IPS-NIHi11 (cell line): ENCODE data around the gene TMCO6.
"Not testable (repeated sequence)": the region's sequence is repeated elsewhere in the genome, so short reads cannot be mapped to it uniquely, and the experiment has no call there.

Source experiments
- DNase-seq: peaks from one replicate; pipeline ENCODE4 v3.0.0; 2012; ENCODE audit warnings: mixed read lengths, low spot score

The TMCO6 gene

DNA sequence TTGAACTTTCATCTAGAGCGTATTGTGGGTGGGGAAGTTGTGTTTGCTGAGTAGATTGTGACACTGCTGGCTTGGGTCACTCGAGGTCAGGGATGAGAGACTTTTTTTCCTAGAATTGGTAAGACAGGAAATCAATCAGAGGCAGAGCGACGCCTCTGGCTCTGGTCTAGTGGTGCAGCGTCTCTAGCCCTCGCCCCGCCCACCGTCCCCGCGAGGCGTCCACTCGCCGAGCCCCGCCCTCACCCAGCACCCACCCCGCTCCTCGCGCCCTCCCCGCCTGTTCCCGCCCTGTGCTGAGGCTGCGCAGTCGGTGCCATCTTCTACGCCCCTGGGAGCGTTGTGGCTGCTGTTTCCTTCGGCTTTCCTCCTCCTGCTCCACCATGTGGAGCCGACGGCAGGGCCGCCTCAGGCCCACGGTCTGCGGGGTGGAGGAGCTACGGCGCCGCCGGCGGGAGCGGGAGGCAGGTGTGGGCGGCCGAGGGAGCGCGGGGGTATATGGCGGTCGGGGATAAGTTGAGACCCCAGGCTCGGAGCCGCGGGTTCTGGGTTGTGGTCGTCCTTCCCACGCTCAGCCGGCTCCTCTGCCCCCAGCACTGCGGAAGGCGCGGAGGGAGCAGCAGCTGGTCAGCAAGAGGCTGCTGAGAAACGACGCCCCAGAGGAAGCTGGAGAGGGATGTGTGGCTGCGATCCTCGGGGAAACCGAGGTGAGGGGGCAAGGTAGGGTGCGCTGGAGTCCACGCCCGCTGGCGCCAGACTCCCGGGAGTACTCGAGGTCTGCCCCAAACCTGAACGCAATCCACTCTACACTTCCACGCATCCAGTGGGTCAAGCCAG lies at the start of gene TMCO6:
TMCO6 (plus strand) TSS at position 304 of the 834 bp plus-strand sequence; CDS start at position 381, 77 bp downstream.
- peak; percentile 99 for DNase-seq

DNA sequence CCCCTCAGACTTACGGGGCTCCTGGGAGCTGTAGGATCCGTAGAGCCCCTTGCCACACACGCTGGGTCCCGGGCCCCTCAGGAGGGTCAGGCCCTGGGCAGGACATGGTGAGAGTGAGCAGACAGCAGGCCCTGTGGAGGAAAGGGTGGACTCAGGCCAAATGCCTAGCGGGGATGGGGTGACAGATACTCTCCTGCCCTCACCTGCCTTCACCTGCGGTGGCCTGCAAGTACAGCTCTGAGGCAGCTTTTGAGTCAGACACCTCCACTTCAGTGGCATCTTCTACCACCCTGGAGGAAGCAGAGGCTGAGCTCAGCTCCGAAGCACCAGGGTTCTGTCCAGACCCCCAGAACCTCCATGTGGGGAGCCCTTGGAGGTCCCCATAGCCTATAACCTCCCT lies 48.4 kb upstream of the TMCO6 start:
- DNase-seq, result no peak

DNA sequence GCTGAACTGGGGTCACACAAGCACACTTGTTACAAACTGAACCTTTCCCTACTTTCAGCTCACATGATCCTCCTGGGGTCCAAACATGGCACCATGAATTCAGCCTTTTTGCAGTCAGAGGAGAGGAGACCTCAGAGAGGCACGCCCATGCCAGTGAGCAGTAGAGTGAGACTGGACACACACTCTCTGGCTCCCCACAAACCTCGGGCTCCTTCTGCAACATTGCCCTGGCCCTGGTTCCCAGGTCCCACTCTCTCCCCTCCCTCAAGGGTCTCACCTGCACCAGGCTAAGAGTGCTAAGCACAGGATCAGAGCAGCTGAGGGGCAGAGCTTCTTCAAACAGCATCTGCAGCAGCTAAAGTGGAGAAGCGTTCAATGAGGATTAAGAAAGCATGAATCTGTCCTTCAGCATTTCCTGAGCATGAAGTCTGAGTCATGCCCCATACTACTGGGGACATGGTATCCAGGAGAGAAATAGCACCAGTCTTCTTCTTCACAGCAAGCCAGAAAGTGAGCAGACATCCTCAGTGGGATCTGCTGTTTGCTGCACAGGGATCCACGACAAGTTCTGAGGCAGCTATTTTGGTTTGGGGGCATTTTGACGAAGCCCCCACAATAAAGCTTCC lies 47.4 kb upstream of the TMCO6 start:
- DNase-seq, result no peak

DNA sequence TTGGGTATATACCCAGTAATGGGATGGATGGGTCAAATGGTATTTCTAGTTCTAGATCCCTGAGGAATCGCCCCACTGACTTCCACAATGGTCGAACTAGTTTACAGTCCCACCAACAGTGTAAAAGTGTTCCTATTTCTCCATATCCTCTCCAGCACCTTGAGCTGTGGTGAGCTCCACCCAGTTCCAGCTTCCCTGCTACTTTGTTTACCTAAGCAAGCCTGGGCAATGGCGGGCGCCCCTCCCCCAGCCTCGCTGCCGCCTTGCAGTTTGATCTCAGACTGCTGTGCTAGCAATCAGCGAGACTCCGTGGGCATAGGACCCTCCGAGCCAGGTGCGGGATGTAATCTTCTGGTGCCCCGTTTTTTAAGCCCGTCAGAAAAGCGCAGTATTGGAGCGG lies 46.2 kb upstream of the TMCO6 start:
- DNase-seq, result not testable (repeated sequence)

DNA sequence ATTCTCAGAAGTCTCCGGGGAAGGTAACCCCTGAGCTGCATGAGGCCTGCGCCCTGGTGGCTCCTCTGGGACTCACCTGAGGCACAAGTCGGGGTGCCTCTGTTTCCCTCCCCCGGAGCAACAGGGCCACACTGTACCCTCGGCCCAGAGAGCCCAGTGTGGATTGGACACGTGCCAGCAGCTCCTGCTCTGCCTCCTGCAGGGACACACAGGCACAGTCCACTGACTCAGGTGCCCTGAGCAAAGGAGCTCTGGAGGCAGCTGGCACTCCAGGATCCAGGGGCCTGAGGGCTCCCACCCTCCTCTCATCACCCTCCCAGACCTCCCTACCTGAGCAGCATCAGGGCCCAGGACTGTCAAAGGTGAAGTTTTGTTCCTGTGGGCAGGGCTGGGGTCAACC lies 45.1 kb upstream of the TMCO6 start:
- DNase-seq, result no peak

DNA sequence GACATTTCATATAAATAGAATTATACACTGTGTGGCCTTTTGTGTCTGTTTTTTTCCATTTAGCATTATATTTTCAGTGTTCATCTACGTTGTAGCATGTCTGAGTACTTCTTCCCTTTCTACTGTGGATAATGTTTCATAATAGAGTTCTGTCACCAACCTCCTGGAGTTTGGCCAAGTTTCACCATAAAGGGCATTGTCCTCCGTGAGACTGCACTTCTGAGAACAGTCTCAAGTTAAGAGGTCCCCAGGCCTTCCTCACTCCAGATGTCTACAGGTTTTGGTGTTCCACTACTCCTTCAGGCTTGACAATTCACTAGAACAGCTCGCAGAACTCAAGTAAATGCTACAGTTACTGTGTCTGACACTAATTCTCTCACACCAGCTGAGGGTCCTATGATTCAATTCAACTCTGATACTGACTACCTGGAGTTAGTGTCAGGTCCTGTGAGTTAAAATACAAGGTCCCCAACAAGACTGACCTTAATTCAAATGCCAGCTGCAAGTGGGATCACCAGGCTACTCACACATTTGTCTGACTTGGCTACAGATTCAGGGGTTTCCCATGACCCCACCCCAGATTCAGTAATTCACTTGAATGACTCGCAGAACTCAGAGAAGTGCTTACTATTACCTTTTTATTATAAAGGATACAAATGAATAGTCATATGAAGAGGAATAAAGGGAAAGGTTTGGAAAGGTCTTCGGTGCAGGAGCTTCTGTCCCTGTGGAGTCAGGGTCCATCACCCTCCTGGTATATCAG lies 43.5 kb upstream of the TMCO6 start:
- no peak for DNase-seq

DNA sequence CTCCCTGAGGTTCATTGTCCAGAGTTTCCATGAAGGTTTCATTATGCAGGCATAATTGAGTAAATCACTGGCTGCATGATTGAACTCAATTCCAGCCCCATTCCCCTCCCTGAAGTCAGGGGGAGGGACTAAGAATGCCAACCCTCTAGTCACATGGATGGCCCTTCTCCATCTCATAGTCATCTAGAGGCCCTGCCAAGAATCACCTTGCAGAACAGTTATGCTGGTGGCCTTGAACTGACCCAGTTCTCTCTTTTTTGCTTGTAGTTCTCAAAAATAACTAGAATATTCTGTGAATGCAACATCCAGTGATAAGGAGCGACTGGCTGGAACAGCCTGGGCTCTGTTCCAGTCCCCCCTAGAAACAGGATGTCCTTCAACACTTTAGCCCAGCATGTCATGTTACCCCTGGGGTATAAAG lies 42.9 kb upstream of the TMCO6 start:
- DNase-seq, result no peak

DNA sequence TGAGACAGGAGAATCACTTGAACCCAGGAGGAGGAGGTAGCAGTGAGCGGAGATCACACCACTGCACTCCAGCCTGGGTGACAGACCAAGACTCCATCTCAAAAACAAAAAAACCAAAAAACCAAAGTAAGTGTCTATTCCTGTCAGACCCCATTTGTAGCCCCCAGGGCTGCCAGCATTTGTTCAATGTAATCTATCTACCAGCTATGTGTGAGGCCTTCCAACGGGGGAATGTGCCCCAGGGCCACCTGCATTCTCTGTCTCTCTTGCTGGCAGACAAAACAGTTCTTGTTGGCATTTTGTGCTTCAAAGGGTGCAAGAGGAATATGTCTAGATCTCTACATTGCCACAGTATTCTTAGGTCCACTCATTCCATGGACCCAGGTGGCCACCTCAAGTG lies 40.4 kb upstream of the TMCO6 start:
- DNase-seq, result no peak

DNA sequence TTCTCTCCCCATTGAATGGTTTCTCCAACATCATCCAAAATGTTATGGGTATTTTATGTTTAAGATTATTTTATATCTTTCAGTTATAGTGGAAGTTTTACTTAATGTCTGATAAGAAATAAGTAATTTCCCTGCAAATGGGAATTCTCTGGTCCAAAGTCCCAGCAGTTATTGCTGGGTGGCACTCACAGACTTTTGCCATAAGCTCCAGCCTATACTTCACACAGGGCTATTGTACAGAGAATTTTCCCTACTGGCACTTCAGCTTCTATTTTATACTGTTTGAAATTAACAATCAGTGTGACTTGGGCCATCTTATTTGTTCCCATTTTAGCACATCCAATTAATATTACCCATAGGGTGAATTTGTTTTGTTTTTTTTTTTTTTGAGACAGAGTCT lies 39.2 kb upstream of the TMCO6 start:
- DNase-seq, result no peak

DNA sequence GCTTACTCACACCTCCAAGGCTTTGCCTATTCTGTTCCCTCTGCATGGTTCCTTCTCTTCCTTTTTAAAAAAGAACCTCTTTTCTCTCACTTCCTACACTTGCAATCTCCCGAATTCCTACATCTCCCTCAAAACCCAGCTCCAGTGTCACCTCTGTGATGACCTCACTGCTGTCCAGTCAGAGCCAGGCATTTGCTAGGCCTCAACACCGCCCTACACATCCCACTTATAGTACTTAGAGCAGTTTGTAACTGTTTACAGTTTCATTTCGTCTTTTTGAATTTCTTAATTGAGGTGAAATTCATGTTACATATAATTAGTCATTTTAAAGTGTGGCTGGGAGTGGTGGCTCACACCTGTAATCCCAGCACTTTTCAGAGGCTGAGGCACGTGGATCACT lies 37.1 kb upstream of the TMCO6 start:
- DNase-seq, result no peak

DNA sequence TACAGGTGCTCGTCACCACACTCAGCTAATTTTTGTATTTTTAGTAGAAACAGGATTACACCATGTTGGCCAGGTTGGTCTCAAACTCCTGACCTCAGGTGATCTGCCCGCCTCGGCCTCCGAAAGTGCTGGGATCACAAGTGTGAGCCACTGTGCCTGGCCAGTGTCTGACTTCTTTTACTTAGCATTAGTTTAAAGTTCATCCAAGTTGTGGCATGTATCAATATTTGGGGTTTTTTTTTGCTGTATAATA lies 35.9 kb upstream of the TMCO6 start:
- not testable (repeated sequence) for DNase-seq

DNA sequence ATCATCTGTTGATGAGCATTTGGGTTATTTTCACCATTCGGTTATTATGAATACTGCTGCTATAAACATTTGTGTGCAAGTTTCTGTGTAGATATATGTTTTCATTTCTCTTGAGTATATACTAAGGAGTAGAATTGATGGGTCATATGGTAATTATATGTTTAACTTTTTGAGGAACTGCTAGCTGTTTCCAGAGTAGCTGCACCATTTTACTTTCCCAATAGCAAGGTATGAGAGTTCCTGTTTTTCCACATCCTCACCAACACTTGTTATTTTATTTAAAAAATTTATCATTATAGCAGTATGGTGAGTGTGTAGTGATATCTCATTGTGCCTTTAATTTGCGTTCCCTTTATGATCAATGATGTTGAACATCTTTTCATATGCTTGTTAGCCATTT lies 35.5 kb upstream of the TMCO6 start:
- DNase-seq, result no peak

DNA sequence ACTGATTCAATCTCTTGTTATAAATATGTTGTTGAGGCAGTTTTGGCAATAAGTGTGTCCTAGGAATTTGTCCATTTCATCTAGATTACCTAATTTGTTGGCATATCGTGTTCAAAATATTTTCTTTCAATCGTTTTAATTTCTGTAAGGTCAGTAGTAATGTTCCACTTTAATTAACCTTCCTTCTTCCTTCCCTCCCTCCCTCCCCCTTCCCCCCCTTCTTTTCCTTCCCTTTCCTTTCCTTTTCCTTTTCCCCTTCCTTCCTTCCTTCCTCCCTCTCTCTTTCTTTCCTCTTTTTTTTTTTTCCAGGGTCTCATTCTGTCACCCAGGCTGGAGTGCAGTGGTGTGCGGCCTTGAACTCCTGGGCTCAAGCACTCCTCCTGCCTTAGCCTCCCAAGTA lies 33.4 kb upstream of the TMCO6 start:
- DNase-seq, result no peak

DNA sequence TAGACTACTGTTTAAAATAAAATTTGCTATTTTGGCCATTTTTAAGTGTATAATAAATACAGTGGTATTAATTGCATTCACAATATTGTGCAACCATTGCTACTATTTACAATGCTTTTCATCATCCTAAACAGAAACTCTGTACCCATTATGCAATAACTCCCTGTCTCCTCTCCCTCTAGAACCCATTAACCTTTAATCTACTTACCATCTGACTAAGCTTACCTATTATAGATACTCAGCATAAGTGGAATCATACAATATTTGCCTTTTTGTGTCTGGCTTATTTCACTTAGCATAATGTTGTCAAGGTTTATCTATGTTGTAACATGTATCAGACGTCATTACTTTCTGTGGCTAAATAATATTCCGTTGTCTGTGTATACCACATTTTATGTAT lies 32.2 kb upstream of the TMCO6 start:
- no peak for DNase-seq

DNA sequence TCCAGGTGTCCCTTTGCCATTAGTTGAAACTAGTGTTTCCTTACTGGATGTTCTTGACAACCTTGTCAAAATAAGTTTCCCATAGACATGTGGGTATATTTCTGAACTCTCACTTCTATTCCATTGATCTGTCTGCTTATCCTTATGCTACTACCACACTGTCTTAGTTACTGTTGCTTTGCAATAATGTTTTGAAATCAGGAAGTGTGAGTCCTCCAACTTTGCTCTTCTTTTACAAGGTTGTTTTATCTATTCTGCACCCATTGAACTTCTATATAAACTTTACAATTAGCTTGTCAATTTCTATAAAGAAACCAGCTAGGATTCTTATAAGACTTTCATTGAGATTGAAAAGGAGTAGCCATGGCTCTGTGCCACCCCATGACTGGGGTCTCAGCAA lies 30.5 kb upstream of the TMCO6 start:
- DNase-seq, result no peak

DNA sequence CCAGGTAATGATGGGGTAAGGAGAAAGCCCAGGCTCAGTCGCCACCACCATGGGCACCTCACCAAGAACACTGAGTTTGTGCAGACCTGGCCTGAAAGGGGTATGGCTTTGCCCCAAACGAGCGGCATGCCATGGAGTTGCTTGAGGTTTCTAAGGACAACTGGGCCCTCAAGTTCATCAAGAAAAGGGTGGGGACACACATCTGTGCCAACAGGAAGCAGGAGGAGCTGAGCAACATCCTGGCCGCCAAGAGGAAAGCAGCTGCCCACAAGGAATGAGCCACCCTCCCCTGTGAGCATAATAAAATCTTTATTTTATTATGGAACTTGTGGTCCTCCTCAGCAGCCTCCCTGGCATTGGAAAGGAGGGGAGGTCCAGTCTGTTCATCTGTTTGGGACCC lies 30.1 kb upstream of the TMCO6 start:
- no peak for DNase-seq

DNA sequence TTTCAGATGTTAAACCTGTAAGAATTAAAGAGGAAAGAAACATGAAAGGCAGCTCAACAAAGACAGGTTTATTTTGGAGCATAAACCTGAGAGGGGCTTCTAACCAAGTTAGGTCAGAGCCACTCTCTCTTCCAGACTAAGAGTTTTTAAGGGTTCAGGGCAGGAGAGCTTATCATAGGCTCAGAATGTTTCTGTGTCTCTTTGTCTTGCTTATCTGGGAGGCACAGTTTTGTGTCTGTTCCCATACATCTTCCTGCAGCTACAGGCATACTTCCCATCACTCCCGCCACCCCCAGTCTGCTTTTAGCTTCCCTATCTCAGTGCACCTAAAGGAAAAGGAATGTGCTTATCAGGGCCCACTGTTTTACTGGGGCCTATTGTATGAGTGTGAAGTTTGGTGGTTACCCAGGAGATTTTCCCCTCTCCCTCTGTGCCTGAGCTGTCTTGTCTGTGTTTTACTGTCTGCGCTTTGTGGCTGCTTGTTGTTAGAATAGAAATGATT lies 28.2 kb upstream of the TMCO6 start:
- DNase-seq, result no peak

DNA sequence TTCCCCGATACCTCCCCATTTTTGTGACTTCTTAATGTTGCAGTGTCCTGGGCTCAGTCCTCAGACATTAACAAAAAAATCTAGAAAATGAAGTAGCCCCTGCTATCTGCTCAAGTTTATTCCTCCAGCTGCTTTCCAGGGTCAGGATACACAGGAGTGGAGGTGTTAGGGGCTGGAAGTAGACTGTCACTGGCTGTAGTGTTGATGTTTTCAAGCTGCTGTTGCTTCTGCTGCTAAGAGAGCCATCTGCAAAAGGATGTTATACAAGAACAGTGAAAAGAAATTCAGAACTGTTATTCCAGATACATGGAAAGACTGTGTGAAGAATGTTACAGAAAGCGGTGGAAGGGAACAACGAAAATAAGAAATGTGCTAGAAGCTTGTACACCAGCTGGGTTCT lies 16.9 kb upstream of the TMCO6 start:
- no peak for DNase-seq

DNA sequence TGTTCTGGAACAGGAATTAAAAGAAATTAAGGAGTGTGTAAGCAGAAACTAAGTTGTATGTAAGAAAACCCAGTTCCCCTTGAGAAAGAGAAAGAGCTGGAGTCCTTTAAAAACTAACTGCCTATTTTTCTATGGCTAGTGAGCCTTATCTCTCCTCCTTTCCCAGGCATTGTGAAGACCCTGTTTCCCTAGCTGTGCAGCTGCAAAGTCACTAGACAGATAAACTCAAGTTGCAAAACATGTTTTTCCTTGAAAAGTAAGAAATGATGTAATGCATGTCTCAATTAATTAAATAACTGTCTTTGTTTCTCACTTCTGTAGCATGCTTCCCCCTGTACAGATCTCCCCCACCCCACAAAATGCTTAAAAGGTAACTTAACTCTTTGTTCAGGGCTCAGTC lies 16.2 kb upstream of the TMCO6 start:
- DNase-seq, result not testable (repeated sequence)

DNA sequence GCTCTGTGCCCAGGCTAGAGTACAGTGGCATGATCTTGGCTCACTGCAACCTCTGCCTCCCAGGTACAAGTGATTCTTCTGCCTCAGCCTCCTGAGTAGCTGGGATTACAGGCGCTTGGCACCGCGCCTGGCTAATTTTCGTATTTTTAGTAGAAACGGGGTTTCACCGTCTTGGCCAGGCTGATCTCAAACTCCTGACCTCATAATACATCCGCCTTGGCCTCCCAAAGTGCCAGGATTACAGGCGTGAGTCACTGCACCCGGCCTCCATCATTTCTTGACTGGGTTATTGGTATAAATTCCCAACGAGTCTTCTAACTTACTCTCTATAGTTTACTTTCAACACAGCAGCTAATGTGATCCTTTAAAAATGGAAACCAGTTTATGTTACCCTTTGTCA lies 14.4 kb upstream of the TMCO6 start:
- not testable (repeated sequence) for DNase-seq

DNA sequence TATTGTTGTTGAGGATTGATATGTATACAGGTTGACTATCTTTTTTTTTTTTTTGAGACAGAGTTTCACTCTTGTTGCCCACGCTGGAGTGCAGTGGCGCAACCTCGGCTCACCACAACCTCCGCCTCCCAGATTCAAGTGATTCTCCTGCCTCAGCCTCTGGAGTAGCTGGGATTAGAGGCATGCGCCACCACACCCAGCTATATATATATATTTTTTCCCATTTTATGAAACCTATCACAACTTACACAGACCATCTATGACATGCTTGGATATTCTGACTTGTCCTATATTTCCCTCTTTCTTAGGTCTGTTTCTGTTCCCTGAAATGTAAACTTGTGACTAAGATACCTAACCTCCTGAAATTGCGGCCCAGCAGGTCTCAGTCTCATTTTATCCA lies 11.3 kb upstream of the TMCO6 start:
- no peak for DNase-seq

DNA sequence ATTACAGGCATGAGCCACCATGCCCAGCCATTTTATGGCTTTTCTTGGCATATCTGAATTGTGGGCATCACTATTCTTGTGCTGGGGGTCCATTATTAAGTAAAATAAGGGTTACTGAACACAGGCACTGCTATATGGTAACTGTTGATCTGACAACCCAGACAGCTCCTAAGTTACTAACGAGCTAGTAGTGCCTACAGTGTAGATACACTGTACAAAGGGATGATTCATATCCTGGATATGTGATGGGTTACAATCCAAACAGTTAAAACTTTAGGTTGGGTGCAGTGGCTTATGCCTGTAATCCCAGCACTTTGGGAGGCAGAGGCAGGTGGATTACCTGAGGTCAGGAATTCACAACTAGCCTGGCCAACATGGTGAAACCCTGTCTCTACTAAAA lies 10.5 kb upstream of the TMCO6 start:
- DNase-seq, result no peak
